Testis (tissue), 2 donors: ENCODE measurements around the gene GEMIN5.

Experiments used
- CTCF ChIP-seq, 3 experiments: fragments of 450-650 bp in 2 of 3; fragments of 200-600 bp in 1 of 3; sonication (generic) in 1 of 3; IDR thresholded peaks; one replicate each; pipeline ENCODE4 v1.5.1; 2016 to 2019; ENCODE audit warnings: antibody characterized with exemption in 3 of 3, mild to moderate bottlenecking in 2 of 3, moderate library complexity in 1 of 3
- POLR2A ChIP-seq: fragments of 450-650 bp; IDR thresholded peaks from one replicate; pipeline ENCODE4 v1.6.1; 2017; ENCODE audit warnings: antibody characterized with exemption, mild to moderate bottlenecking, moderate library complexity

DNA sequence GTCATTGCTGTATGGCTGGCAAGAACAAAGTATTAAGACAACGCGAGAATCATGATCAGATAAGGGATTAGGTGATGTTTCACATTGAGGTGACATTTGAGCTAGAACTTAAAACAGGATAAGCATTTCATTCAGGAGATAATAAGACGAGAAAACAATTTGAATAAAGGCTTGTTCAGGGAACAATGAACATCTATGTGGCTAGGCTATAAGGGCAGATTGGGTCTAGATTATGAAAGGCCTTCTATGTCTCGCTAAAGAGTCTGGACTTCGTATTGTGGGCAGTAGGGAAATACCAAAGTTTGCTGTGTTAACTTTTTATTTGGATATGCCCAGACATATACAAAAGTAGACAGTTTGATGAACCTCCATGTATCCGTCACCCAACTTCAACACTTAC lies 9.8 kb upstream of the GEMIN5 start:
- TF ChIP-seq CTCF (IDR thresholded peaks at IDR 0.05) (no peak), POLR2A (no peak)
